Breast epithelium (tissue), 3 donors: Measurements from ENCODE around the gene TIAM2.

Source experiments
- CTCF ChIP-seq, 3 donors: fragments of 450-650 bp; IDR thresholded peaks; one replicate each; pipeline ENCODE4 v1.5.1; 2016 to 2017; ENCODE audit warnings: antibody characterized with exemption in 3 of 3, mild to moderate bottlenecking in 3 of 3, moderate library complexity in 3 of 3
- POLR2A ChIP-seq: fragments of 450-650 bp; IDR thresholded peaks from one replicate; pipeline ENCODE4 v1.6.1; 2016; ENCODE audit warnings: antibody characterized with exemption, mild to moderate bottlenecking, moderate library complexity
- POLR2AphosphoS5 ChIP-seq, 3 donors: sonication (generic); formaldehyde crosslinking; IDR thresholded peaks; one replicate each; pipeline ENCODE4 v1.6.1; 2017; ENCODE audit warnings: antibody characterized with exemption in 3 of 3

- no peak for TF ChIP-seq CTCF (IDR thresholded peaks at IDR 0.05)
- no peak for TF ChIP-seq POLR2A
- no peak for TF ChIP-seq POLR2AphosphoS5 (IDR thresholded peaks at IDR 0.05)
Observed at GRCh38 chr6:155252581-155252980, 257.5 kb downstream of the TIAM2 start.
